Brain microvascular endothelial cell (primary cell): Measurements from ENCODE around the gene RNF157.

Experiments used
- DNase-seq: peaks from one replicate; pipeline ENCODE4 v3.0.0-alpha.2; 2020
- H3K27ac ChIP-seq: fragments of 250-450 bp; sonication (Bioruptor Pico); 2 replicates; pipeline ENCODE4 v1.5.1; 2020; ENCODE audit warnings: mild to moderate bottlenecking, moderate library complexity
- H3K27me3 ChIP-seq: fragments of 250-450 bp; sonication (Bioruptor Pico); replicated peaks from 2 replicates; pipeline ENCODE4 v1.5.1; 2020; ENCODE audit warnings: mild to moderate bottlenecking
- H3K36me3 ChIP-seq: fragments of 250-450 bp; sonication (Bioruptor Pico); replicated peaks from 2 replicates; pipeline ENCODE4 v1.5.1; 2020; ENCODE audit warnings: mild to moderate bottlenecking
- H3K4me3 ChIP-seq: 2 replicates; pipeline ENCODE4 v1.5.1; 2011; ENCODE audit warnings: low read depth, mild to moderate bottlenecking, control low read depth, low read length, moderate library complexity
- CTCF ChIP-seq: IDR thresholded peaks from 2 replicates; pipeline ENCODE4 v1.5.1; 2011; ENCODE audit warnings: low read depth, mild to moderate bottlenecking, moderate library complexity, low read length, control low read depth, inconsistent platforms; ENCODE audit errors: missing control alignments
- in situ Hi-C: cut with HindIII; loops from 2 replicates; pipeline ENCODE4 v1.10.0; 2017; ENCODE audit warnings: low sequenced_read_pairs, low pct_ligation_motif_present

Gene RNF157

GRCh38 chr17:76148015-76148326 lies 92.3 kb downstream of the RNF157 start:
- H3K27ac ChIP-seq: no peak overlapping the region
- in situ Hi-C loops: no loop called here
- H3K4me3 ChIP-seq: no peak overlapping the region
- TF ChIP-seq CTCF: no peak
- no peak for DNase-seq
- H3K36me3 ChIP-seq: no peaks in the 10 kb centered on the region
- H3K27me3 ChIP-seq: no peaks in the 10 kb centered on the region

GRCh38 chr17:76147211-76148014 lies 92.9 kb downstream of the RNF157 start:
- H3K36me3 ChIP-seq: no peaks in the 10 kb centered on the region
- in situ Hi-C loops: no loop called here
- no peaks in the 10 kb centered on the region for H3K27me3 ChIP-seq
- no peak overlapping the region for H3K4me3 ChIP-seq
- no peak for DNase-seq
- H3K27ac ChIP-seq: no peak overlapping the region
- peak; percentile 62 for TF ChIP-seq CTCF

GRCh38 chr17:76146053-76146851 lies 94.0 kb downstream of the RNF157 start:
- no peak overlapping the region for H3K4me3 ChIP-seq
- no peak overlapping the region for H3K27ac ChIP-seq
- H3K27me3 ChIP-seq: no peaks in the 10 kb centered on the region
- H3K36me3 ChIP-seq: no peaks in the 10 kb centered on the region
- in situ Hi-C loops: no loop called here
- DNase-seq: no peak
- no peak for TF ChIP-seq CTCF

- in situ Hi-C loops: no loop called here
- H3K27me3 ChIP-seq: peaks cover 5% of the 10 kb centered on the region
- DNase-seq: no peak
- no peak for TF ChIP-seq CTCF
- H3K27ac ChIP-seq: no peak overlapping the region
- H3K36me3 ChIP-seq: no peaks in the 10 kb centered on the region
- H3K4me3 ChIP-seq: no peak overlapping the region
Observed at GRCh38 chr17:76145231-76146052, 94.9 kb downstream of the RNF157 start.

- Histone ChIP-seq H3K36me3 (no peaks in the 10 kb centered on the region), H3K4me3 (no peak overlapping the region), H3K27me3 (peaks cover 34% of the 10 kb centered on the region), H3K27ac (no peak overlapping the region)
- DNase-seq: no peak
- TF ChIP-seq CTCF: no peak
- in situ Hi-C loops: no loop called here
Observed at GRCh38 chr17:76142585-76143041, 97.7 kb downstream of the RNF157 start.
